ENCODE results near the gene SLC50A1.

The SLC50A1 gene

DNA sequence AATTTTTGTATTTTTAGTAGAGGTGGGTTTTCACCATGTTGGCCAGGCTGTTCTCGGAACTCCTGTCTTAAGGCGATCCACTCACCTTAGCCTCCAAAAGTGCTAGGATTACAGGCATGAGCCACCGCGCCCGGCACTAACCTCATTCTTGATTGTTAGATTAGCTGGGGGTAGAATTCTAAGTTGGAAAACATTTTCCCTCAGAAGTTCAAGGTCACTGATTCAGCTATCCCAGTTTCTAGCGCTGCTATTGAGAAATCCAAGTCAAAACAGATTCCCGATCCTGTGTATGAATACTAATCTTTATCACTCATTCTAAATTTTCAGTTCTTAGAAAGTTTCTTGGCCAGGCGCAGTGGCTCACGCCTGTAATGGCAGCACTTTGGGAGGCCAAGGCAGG lies 32.3 kb upstream of the SLC50A1 start:
- TF ChIP-seq CTCF (IDR thresholded peaks at IDR 0.05; ENCODE audit: low read length) (no peak), EZH2phosphoT487 (IDR thresholded peaks at IDR 0.05; ENCODE audit: low read length) (no peak), EZH2 (optimal IDR thresholded peaks at IDR 0.05; ENCODE audit: low read depth, low read length) (no peak)
- H3K27ac ChIP-seq (ENCODE audit: low read length) = no peak overlapping the region
- no peak overlapping the region for H3K9ac ChIP-seq (ENCODE audit: low read length)
- H4K20me1 ChIP-seq (ENCODE audit: insufficient read depth, low read length) = no peaks in the 10 kb centered on the region
- no peaks in the 10 kb centered on the region for H3K36me3 ChIP-seq (replicated peaks; ENCODE audit: insufficient read depth, low read length)
- DNase-seq = no peak
- no peak overlapping the region for H3K4me3 ChIP-seq (ENCODE audit: low read length)
- no peaks in the 10 kb centered on the region for H3F3A ChIP-seq (ENCODE audit: insufficient read depth, low read length)
- no peaks in the 10 kb centered on the region for H3K9me3 ChIP-seq (replicated peaks; ENCODE audit: insufficient read depth, low read length)
- H3K79me2 ChIP-seq (ENCODE audit: low read length) = no peaks in the 10 kb centered on the region
- no peaks in the 10 kb centered on the region for H3K9me2 ChIP-seq (replicated peaks; ENCODE audit: insufficient read depth, low read length)
- H3K4me2 ChIP-seq (ENCODE audit: low read depth, low read length) = no peak overlapping the region
- no peak overlapping the region for H2AFZ ChIP-seq (ENCODE audit: low read length)
- peaks cover 30% of the 10 kb centered on the region for H3K27me3 ChIP-seq (replicated peaks; ENCODE audit: insufficient read depth, low read length)
- H3K4me1 ChIP-seq (ENCODE audit: low read length) = no peaks in the 10 kb centered on the region

DNA sequence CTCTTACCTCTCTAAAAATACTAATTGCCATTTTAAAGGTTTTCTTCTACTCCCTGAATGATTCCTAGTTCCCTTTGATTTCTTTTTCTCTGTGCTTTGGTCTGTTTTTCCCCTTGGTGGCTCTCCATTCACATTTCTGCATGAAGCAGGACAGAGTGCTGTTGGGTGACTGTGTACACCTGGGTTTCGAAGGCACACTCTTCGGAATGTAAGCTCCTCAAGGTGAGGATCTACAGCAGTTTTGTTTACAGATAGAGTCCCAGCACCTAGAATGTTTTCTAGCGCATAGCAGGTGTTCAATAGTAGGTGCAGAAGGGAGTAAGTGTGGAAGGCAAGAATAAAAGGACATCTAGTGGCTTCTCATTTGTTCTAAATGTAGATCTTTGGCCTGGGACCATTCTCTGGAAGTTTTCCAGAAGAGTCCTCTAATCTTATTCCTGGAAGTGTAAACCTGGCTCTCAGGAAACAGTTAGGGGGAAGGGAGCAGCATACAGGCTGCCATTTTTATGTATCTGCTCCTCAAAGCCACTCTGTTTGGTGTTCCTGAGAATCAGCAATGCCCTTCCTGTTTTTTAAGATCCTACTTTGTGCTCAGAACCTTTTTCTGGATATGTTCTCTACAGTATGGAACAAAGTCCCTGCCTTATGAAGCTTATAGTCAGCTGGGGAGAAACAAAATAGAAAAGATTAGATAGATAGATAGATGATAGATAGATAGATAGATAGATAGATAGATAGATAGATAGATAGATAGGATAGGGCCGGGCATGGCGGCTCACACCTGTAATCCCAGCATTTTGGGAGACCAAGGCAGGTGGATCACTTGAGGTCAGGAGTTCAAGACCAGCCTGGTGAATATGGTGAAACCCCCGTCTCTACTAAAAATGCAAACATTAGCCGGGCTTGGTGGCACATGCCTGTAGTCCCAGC lies 30.8 kb upstream of the SLC50A1 start:
- H3K4me1 ChIP-seq (ENCODE audit: low read length) = no peaks in the 10 kb centered on the region
- H4K20me1 ChIP-seq (ENCODE audit: insufficient read depth, low read length) = no peaks in the 10 kb centered on the region
- H3K79me2 ChIP-seq (ENCODE audit: low read length) = no peaks in the 10 kb centered on the region
- no peaks in the 10 kb centered on the region for H3K9me2 ChIP-seq (replicated peaks; ENCODE audit: insufficient read depth, low read length)
- H3K27ac ChIP-seq (ENCODE audit: low read length) = no peak overlapping the region
- H3K9me3 ChIP-seq (replicated peaks; ENCODE audit: insufficient read depth, low read length) = no peaks in the 10 kb centered on the region
- TF ChIP-seq CTCF (IDR thresholded peaks at IDR 0.05; ENCODE audit: low read length) (no peak), EZH2 (optimal IDR thresholded peaks at IDR 0.05; ENCODE audit: low read depth, low read length) (no peak), EZH2phosphoT487 (IDR thresholded peaks at IDR 0.05; ENCODE audit: low read length) (no peak)
- peaks cover 30% of the 10 kb centered on the region for H3K27me3 ChIP-seq (replicated peaks; ENCODE audit: insufficient read depth, low read length)
- H3K4me3 ChIP-seq (ENCODE audit: low read length) = no peak overlapping the region
- no peak overlapping the region for H3K4me2 ChIP-seq (ENCODE audit: low read depth, low read length)
- H3K9ac ChIP-seq (ENCODE audit: low read length) = no peak overlapping the region
- H3K36me3 ChIP-seq (replicated peaks; ENCODE audit: insufficient read depth, low read length) = no peaks in the 10 kb centered on the region
- H3F3A ChIP-seq (ENCODE audit: insufficient read depth, low read length) = no peaks in the 10 kb centered on the region
- no peak for DNase-seq
- H2AFZ ChIP-seq (ENCODE audit: low read length) = no peak overlapping the region

DNA sequence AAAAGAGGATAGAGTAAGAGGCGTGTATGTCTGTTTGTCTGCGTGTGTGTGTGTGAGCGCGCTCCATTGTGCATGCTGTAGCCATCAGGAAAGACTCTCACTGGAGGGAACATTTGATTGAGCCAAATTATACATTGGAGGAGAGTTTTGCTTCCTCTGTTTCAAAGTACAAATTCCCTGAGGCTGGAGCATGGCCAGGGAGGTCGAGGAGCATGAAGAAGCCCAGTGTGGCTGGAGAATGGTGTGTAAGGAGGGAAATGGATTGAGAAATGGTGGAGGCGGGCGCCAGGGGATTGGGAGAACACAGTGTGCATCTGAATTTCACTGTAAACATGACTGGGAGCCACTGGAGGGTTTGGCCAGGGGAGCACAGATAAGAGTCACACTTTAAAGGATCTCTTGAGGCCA lies 30.0 kb upstream of the SLC50A1 start:
- no peaks in the 10 kb centered on the region for H3K9me2 ChIP-seq (replicated peaks; ENCODE audit: insufficient read depth, low read length)
- no peak overlapping the region for H3K4me3 ChIP-seq (ENCODE audit: low read length)
- no peak for DNase-seq
- H3K36me3 ChIP-seq (replicated peaks; ENCODE audit: insufficient read depth, low read length) = no peaks in the 10 kb centered on the region
- no peaks in the 10 kb centered on the region for H4K20me1 ChIP-seq (ENCODE audit: insufficient read depth, low read length)
- H3K79me2 ChIP-seq (ENCODE audit: low read length) = no peaks in the 10 kb centered on the region
- H3K9me3 ChIP-seq (replicated peaks; ENCODE audit: insufficient read depth, low read length) = no peaks in the 10 kb centered on the region
- H3K4me2 ChIP-seq (ENCODE audit: low read depth, low read length) = no peak overlapping the region
- no peak overlapping the region for H3K9ac ChIP-seq (ENCODE audit: low read length)
- H2AFZ ChIP-seq (ENCODE audit: low read length) = no peak overlapping the region
- no peaks in the 10 kb centered on the region for H3K4me1 ChIP-seq (ENCODE audit: low read length)
- TF ChIP-seq CTCF (IDR thresholded peaks at IDR 0.05; ENCODE audit: low read length) (no peak), EZH2 (optimal IDR thresholded peaks at IDR 0.05; ENCODE audit: low read depth, low read length) (no peak), EZH2phosphoT487 (IDR thresholded peaks at IDR 0.05; ENCODE audit: low read length) (no peak)
- H3F3A ChIP-seq (ENCODE audit: insufficient read depth, low read length) = no peaks in the 10 kb centered on the region
- no peak overlapping the region for H3K27ac ChIP-seq (ENCODE audit: low read length)
- peaks cover 30% of the 10 kb centered on the region for H3K27me3 ChIP-seq (replicated peaks; ENCODE audit: insufficient read depth, low read length)

All from MM.1S (cell line).